Activated T-cell treated with anti-CD3 and anti-CD28 coated beads, Interleukin-2, amount 50 U/mL, for 72 hours (primary cell): ENCODE results near the gene SF3B3. TPM values are rescaled to one million over a fixed set of nuclear protein-coding genes. Genes with fewer than 3 reads are reported as not detected.
A peak's percentile ranks its signal among the peaks of the same experiment; 100 is the strongest.

Experiments used
- ATAC-seq, 2 donors: fragments of 150-1000 bp; cut with Tn5 transposase; replicated peaks in 1 of 2; 2 replicates each; pipeline ENCODE4 v1.10.0; 2021; ENCODE audit warnings: moderate library complexity in 2 of 2, mild to moderate bottlenecking in 1 of 2
- DNase-seq, 2 donors: peaks; one replicate each; pipeline ENCODE4 v3.0.0; 2021 to 2022; ENCODE audit warnings: mixed read lengths in 1 of 2
- H3K27ac Mint-ChIP-seq: one replicate; pipeline ENCODE4 v1.8.0; 2022; ENCODE audit warnings: mild to moderate bottlenecking, moderate library complexity, mixed read lengths
- H3K27me3 Mint-ChIP-seq: one replicate; pipeline ENCODE4 v1.8.0; 2022; ENCODE audit warnings: low read depth, mixed read lengths
- H3K36me3 Mint-ChIP-seq, 2 donors: one replicate each; pipeline ENCODE4 v1.8.0; 2022; ENCODE audit warnings: mixed read lengths in 2 of 2, mild to moderate bottlenecking in 1 of 2; ENCODE audit not compliant: insufficient read depth in 2 of 2
- H3K4me1 Mint-ChIP-seq: one replicate; pipeline ENCODE4 v1.8.0; 2022; ENCODE audit warnings: low read depth, mixed read lengths
- H3K4me3 Mint-ChIP-seq, 2 donors: one replicate each; pipeline ENCODE4 v1.8.0; 2022; ENCODE audit warnings: mild to moderate bottlenecking in 2 of 2, mixed read lengths in 2 of 2, moderate library complexity in 2 of 2
- H3K9me3 Mint-ChIP-seq, 2 donors: one replicate each; pipeline ENCODE4 v1.8.0; 2022; ENCODE audit warnings: mixed read lengths in 2 of 2
- total RNA-seq, 2 donors: library from RNA; stranded (reverse); gene quantifications; one replicate each; pipeline ENCODE4 v1.2.3, GENCODE V29; 2022

Gene SF3B3
- total RNA-seq, 2 donors from 2014 or later: 302 to 309 TPM

DNA sequence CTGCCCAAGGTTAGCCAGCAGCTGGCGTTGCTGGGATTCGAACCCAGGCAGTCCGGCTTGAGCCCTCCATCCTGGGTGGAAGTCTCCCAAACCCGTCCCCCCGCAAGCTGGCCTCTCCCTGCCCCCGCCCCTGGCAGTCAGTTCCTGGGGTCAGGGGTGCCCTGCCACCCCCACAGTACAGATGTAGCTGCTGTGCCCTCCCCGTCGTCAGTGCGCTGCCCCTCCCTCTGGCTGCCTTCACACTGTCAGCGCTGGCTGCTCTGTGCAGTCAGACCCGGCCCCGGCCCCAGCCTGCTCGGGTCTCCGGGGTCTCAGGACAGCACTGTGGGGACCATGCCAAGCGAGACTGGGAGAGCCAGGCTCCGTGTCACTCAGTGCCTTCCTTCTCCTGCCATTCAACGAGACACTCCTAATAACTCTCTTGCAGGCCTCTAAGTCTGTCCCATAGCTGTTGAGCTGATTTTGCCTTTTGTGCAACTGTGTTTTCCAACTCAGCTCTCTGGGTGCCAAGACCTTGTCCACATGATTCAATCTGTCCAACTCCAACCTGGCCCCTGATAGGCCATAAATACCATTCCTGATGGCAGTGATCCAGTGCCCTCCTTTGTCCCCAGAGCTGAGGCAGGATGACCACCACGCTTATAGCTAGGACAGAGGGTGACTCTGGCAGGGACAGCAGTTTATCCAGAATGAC, 67.3 kb downstream of the SF3B3 start:
- no peaks in the 10 kb centered on the region for H3K9me3 Mint-ChIP-seq
- no peaks in the 10 kb centered on the region for H3K27me3 Mint-ChIP-seq
- ATAC-seq: peak; percentile 11 to 13
- no peak for DNase-seq
- no peak overlapping the region for H3K27ac Mint-ChIP-seq
- no peaks in the 10 kb centered on the region for H3K36me3 Mint-ChIP-seq
- no peaks in the 10 kb centered on the region for H3K4me1 Mint-ChIP-seq
- no peak overlapping the region for H3K4me3 Mint-ChIP-seq

DNA sequence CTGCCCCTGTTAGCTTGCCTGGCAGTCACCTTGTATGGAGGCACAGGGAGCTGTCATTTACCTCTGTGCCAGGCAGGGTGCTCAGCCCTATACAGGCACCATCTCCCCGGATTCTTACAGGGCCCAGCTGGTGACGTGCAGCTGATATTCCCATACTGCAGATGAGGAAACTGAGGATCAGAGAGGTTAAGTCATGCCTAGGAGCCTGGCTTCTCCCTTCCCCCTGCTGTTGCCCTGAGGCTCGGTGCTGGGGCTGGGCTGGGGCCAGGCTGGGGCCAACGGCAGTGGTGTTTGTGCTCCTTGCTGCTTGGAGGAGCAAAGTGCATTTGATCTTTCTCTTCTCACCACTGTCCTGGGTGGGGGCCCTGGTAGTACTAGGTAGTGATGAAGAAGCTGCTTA, 68.0 kb downstream of the SF3B3 start:
- peak in 1 of 2 donors; percentile 10 for ATAC-seq
- no peak overlapping the region for H3K27ac Mint-ChIP-seq
- H3K4me1 Mint-ChIP-seq: no peaks in the 10 kb centered on the region
- H3K4me3 Mint-ChIP-seq: no peak overlapping the region
- no peak for DNase-seq
- no peaks in the 10 kb centered on the region for H3K27me3 Mint-ChIP-seq
- no peaks in the 10 kb centered on the region for H3K36me3 Mint-ChIP-seq
- no peaks in the 10 kb centered on the region for H3K9me3 Mint-ChIP-seq

DNA sequence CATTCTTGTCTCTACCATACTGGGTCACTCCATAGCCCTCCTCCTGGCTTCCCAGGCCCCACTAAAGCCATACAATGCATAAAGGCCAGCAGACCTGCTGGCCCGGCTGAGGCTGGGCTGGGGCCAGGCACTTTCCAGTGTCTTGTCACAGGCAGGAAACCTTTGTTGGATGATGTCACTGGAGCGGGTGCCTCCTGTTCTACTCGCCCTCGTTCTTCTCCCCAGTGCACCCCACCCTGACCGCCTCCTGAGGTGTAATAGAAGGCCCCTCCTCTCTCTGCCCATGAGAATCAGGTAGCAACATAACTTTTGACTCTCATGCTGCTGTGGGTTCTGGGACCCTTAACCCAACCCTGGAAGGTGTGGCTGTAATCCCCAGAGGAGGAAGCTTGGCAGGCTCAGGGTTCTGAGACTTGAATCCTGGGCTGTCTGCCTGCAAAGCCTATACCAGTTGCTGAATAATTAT, 68.5 kb downstream of the SF3B3 start:
- Mint-ChIP-seq H3K4me1 (no peaks in the 10 kb centered on the region), H3K4me3 (no peak overlapping the region), H3K36me3 (no peaks in the 10 kb centered on the region), H3K27ac (no peak overlapping the region), H3K27me3 (no peaks in the 10 kb centered on the region), H3K9me3 (no peaks in the 10 kb centered on the region)
- ATAC-seq: no peak
- no peak for DNase-seq

DNA sequence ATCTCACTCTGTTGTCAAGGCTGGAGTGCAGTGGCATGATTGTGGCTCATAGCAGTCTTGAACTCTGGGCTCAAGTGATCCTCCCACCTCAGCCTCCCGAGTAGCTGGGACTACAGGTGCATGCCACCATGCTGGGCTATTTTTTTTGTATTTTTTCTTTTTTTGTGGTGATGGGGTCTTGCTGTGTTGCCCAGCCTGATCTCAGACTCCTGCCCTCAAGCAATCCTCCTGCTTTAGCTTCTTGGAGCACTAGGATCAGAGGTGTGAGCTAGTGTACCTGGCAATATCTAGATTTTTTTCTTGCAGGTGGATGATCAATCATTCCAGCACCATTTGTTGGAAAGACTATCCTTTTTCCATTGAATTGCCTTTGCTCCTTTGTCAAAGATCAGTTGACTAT, 69.9 kb downstream of the SF3B3 start:
- Mint-ChIP-seq H3K27me3 (no peaks in the 10 kb centered on the region), H3K27ac (no peak overlapping the region), H3K4me1 (no peaks in the 10 kb centered on the region), H3K9me3 (no peaks in the 10 kb centered on the region), H3K36me3 (no peaks in the 10 kb centered on the region), H3K4me3 (no peak overlapping the region)
- ATAC-seq (no peak), DNase-seq (no peak)

DNA sequence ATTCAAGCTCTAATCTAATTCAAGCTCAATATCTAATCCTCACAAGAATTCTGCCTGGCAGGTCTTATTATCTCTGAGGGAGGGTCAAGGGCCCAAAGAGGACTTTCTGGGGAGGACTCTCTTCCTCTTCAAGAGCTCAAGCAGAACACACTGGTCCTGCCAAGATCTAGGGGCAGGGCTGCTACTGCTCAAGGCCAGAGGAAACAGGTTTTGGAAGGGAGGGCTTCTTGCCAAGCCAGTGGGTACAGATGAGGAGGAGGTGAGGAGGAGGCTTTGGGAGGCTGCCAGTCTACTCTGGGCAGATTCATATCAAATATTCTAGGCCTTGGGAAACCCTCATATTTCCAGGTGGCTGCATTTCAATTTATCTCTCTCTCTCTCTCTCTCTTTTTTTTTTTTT, 71.0 kb downstream of the SF3B3 start:
- ATAC-seq (no peak), DNase-seq (no peak)
- no peaks in the 10 kb centered on the region for H3K27me3 Mint-ChIP-seq
- no peak overlapping the region for H3K4me3 Mint-ChIP-seq
- no peak overlapping the region for H3K27ac Mint-ChIP-seq
- H3K9me3 Mint-ChIP-seq: no peaks in the 10 kb centered on the region
- H3K4me1 Mint-ChIP-seq: no peaks in the 10 kb centered on the region
- H3K36me3 Mint-ChIP-seq: no peaks in the 10 kb centered on the region

DNA sequence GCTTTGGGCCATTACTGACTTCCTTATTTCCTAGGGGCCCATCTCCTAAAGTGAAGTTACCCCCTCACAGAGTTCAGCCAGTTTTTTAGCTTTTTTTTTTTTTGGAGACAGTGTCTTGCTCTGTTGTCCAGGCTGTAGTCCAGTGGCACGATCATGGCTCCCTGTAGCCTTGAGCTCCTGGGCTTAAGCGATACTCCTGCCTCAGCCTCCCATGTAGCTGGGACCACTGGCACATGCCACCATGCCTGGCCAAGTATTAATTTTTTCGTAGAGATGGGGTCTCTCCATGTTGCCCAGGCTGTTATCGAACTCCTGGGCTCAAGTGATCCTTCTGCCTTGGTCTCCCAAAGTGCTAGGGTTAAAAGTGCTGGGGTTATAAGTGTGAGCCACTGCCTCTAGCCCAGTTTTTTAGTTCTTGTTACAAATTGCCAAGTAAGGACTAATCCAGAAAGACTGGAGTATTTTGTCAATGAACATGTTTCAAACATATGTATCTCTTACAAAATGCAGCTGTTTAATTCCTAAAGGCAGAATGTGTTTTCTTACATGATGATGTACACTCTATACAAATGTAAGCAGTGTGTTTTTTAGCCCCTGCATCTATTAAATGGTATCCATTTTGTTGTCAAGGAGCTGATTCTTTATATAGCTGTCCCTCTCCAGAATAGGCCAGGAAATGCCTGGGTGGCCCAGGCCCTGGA, 73.7 kb downstream of the SF3B3 start:
- Mint-ChIP-seq H3K27me3 (peaks cover 13% of the 10 kb centered on the region), H3K36me3 (no peaks in the 10 kb centered on the region), H3K9me3 (no peaks in the 10 kb centered on the region), H3K4me3 (no peak overlapping the region), H3K4me1 (no peaks in the 10 kb centered on the region), H3K27ac (no peak overlapping the region)
- ATAC-seq: no peak
- no peak for DNase-seq

DNA sequence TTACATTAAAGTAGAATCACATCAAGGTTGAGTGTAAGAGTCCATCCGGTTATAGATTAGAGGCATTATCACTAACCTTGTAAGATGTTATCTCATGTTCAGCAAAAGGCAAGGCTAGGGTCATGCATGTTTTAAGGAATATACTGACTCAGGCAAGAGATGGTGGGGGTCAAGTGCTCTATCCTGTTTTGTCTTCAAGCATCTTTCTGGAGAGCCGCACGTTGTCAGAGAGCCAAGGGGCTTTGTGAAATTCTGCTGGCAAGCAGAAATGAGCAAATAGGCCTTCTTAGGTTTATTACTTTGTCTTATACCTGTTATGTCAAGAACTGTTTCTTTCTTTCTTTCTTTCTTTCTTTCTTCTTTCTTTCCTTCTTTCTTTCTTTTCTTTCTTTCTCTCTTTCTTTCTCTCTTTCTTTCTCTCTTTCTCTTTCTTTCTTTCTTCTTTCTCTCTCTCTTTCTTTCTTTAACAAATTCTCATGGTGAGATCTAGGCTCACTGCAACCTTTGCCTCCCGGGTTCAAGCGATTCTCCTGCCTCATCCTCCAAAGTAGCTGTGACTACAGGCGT, 75.4 kb downstream of the SF3B3 start:
- DNase-seq: no peak
- peaks cover 13% of the 10 kb centered on the region for H3K27me3 Mint-ChIP-seq
- no peaks in the 10 kb centered on the region for H3K36me3 Mint-ChIP-seq

DNA sequence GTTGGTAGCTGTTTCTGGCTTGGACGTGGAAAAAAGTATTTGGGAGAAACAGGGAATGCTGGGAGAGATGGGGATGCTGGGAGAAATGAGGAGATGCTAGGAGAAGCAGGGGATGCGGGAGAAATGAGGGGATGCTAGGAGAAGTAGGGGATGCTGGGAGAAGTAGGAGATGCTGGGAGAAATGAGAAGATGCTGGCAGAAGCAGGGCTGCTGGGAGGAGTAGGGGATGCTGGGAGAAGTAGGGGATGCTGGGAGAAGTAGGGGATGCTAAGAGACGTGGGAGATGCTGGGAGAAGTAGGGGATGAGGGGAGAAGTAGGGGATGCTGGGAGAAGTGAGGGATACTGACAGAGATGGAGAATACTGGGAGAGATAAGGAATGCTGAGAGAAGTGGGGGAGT, 77.1 kb downstream of the SF3B3 start:
- H3K27ac Mint-ChIP-seq: no peak overlapping the region
- H3K27me3 Mint-ChIP-seq: peaks cover 13% of the 10 kb centered on the region
- ATAC-seq (no peak), DNase-seq (no peak)
- no peak overlapping the region for H3K4me3 Mint-ChIP-seq
- H3K36me3 Mint-ChIP-seq: no peaks in the 10 kb centered on the region
- no peaks in the 10 kb centered on the region for H3K9me3 Mint-ChIP-seq
- H3K4me1 Mint-ChIP-seq: no peaks in the 10 kb centered on the region

More for the DNA sequence above, 75.4 kb downstream of the SF3B3 start:
- Mint-ChIP-seq H3K4me3 (no peak overlapping the region), H3K27ac (no peak overlapping the region), H3K4me1 (no peaks in the 10 kb centered on the region), H3K9me3 (no peaks in the 10 kb centered on the region)
- ATAC-seq: no peak

DNA sequence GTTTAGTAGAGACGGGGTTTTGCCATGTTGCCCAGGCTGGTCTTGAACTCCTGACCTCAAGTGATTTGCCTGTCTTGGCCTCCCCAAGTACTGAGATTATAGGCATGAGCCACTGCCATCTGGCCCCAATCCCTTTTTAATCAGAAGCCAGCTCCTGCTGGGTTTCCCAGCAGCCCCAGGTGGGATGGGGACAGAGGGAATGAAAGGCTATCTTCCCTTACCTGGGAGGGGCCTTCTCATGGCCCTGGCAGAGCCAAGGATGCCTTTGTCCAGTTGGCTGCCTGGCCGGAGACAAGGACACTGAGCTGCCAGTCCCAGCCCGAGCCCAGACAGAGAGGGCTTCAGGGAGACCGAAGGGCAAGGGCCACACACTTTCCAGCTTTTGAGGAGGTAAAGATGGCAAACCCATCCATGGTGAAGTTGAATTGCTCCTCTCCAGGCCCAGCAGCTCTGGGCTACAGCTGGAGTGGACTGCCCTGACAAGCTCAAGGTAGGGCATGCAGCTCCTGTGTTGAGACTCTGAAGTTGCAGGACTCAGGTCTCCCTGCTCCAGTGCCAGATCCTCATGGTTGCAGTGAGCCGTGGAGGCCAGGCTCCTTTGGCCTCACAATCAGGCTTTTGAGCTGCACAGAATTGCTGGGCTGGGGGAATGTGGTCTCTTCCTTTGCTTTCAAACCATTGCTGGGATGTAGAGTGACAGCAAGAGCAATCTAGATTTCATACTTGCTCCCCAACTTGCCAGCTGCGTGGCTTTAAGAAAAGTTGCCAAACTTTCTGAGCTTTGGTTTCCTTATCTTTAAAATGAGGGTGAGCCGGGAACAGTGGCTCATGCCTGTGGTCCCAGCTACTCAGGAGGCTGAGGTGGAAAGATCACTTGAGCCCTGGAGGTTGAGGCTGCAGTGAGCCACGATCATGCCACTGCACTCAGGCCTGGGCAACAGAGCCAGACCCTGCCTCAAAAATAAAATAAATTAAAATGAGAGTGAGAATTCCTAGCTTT, 78.3 kb downstream of the SF3B3 start:
- ATAC-seq (no peak), DNase-seq (no peak)
- Mint-ChIP-seq H3K4me3 (no peak overlapping the region), H3K9me3 (no peaks in the 10 kb centered on the region), H3K27ac (no peak overlapping the region), H3K27me3 (peaks cover 13% of the 10 kb centered on the region), H3K4me1 (no peaks in the 10 kb centered on the region), H3K36me3 (no peaks in the 10 kb centered on the region)

DNA sequence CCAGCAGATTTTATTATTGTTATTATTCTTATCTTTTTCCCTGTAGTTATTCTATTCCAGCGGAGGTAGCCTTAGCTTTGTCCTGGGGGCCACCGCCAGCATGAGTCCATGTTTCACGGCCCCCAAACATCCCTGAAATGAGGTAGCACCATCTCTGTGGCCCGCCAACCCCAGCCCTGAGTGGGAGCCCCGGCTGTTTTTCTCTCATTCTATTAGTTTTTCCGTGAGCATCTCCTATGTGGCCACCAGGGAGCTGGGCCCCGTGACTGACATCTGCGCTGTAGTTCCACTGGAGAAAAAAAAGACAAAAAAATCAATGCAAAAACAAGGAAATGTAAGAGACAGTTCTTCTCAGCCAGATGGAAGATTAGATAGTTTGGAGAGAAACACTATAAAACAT, 79.2 kb downstream of the SF3B3 start:
- no peak overlapping the region for H3K4me3 Mint-ChIP-seq
- DNase-seq (no peak), ATAC-seq (no peak)
- H3K27me3 Mint-ChIP-seq: peaks cover 13% of the 10 kb centered on the region
- no peak overlapping the region for H3K27ac Mint-ChIP-seq
- no peaks in the 10 kb centered on the region for H3K9me3 Mint-ChIP-seq
- H3K4me1 Mint-ChIP-seq: no peaks in the 10 kb centered on the region
- H3K36me3 Mint-ChIP-seq: no peaks in the 10 kb centered on the region

DNA sequence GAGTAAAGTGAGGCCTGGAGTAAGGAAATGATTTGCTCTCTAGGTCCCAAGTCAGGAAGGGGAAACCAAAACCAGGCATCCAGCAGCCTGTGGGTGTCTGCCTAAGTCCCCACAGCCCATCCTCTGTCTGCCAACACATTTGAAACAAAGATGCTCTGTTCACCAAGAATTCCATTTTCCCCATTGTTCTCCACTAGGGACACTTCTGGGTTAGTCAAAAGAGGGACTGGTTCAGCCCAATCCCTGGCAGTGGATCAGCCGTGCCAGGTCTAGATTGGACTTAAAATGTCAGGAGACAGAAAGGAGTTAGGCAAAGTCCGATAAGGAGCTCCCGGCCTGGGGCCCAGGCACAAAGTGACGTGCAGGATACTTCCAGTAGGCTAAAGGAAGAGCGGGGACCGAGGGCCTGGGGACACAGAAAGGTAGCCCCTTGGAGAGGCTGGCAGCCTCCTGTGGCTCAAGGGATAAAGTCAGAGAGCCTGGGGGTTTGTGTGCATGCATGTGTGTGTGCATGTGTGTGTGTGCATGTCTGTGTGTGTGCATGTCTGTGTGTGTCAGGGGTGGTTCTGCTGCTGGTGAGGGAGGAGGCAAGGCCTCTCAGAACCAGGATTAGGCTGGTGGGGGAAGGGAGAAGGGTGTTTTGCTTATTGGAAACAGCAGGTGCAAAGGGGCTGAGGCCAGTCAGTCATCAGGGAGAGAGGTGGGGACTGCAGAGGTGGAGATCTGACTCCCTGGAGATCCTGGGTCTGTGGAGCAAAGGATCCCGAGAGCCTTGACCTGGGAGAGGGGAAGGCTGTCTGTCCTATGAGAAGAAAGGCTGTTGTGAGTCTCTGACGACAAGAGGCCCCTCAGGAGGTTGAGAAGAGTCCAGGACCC, 81.0 kb downstream of the SF3B3 start:
- Mint-ChIP-seq H3K27ac (no peak overlapping the region), H3K4me3 (no peak overlapping the region), H3K27me3 (peaks cover 13% of the 10 kb centered on the region), H3K4me1 (no peaks in the 10 kb centered on the region), H3K36me3 (no peaks in the 10 kb centered on the region), H3K9me3 (no peaks in the 10 kb centered on the region)
- DNase-seq (no peak), ATAC-seq (no peak)

DNA sequence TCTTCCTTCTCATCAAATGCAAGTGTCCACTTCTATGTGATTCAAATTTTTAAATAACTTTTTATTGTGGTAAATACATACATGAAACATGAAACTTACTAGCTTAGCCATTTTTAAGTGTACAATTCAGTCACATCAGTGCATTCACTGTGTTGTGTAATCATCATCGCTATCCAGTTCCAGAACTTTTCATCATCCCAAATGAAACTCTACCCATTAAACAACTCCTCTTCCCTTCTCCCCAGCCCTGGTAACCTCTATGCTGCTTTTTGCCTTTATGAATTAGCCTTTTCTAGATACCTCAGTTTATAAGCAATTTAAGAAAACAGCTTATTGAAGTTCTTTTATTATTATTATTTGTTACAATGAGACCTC, 81.7 kb downstream of the SF3B3 start:
- peaks cover 8% of the 10 kb centered on the region for H3K27me3 Mint-ChIP-seq
- no peak overlapping the region for H3K27ac Mint-ChIP-seq
- no peak overlapping the region for H3K4me3 Mint-ChIP-seq
- DNase-seq (no peak), ATAC-seq (no peak)
- no peaks in the 10 kb centered on the region for H3K9me3 Mint-ChIP-seq
- no peaks in the 10 kb centered on the region for H3K4me1 Mint-ChIP-seq
- H3K36me3 Mint-ChIP-seq: no peaks in the 10 kb centered on the region
